GM18907 (cell line): Measurements from ENCODE around the gene NHLRC1.
"Not testable (repeated sequence)": the region's sequence is repeated elsewhere in the genome, so short reads cannot be mapped to it uniquely, and the experiment has no call there.

ENCODE experiments used
- ATAC-seq: cut with Tn5 transposase; IDR thresholded peaks from one replicate; pipeline ENCODE4 v1.9.1; 2021; ENCODE audit warnings: mild to moderate bottlenecking, moderate library complexity; ENCODE audit not compliant: unreplicated experiment

NHLRC1 gene

DNA sequence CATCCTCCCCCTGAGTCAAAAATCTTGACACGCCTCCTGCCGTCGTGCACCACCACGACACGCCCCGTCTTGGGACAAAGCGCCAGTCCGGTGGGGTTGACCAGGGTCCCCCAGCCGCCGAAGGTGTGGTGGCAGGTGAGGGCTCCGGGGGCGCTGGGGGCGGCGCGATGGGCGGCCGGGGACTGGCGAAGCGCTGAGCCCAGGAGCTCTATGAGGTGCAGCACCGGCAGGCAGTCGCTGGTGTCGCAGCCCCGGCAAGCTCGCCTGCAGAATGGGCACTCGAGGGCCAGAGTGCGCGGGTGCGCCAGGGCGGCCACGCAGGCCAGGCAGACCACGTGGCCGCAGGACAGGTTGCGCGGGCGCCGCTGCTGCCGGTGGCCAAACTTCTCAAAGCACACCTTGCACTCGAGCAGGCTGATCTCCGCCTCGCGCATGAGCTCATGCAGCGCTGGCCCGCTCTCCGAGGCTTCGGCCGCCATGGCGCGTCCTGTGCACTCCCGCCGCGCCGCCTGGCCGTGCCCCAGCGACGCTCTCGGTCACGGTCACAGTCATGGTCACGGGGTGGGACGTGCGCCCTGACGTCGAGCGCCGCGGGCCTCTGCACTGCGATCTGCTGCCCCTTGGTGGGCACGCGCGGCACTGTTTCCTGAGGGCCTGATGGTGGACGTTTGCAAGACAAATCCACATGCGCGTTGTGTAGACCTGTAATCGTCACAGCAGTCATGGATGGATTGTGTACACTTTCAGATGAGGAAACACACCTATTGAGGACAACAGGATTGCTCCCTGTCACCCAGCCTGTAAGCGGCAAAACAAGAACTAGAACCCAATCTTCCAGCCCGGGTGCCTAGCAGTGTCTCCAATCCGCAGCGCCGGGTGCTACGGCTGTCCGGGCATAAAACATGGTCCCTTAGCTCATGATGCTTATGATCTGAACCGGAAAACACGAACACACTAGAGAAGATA is at the start of gene NHLRC1:
NHLRC1 (minus strand) TSS at position 550 of the 966 bp plus-strand sequence; CDS start at position 479, 71 bp downstream.
- ATAC-seq, result peak; percentile 99

DNA sequence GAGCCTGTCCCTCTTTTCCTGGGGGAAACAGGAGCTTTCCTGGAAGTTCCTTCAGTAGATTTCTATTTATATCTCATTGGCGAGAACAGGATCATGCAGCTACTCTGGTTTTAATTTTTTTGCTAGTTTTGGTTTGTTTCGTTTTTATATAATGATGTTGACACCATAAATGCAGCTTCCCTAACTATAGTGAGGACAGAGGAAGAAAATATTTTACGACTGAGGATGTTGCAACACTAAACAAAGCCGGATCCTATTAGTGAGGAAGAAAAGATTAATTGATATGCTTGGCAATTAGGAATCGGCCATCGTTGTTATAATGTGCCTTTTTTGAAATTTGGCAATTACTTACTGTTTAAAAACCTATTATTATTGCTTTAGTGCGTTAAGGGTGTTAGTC is 49.4 kb upstream of the NHLRC1 start:
- no peak for ATAC-seq

DNA sequence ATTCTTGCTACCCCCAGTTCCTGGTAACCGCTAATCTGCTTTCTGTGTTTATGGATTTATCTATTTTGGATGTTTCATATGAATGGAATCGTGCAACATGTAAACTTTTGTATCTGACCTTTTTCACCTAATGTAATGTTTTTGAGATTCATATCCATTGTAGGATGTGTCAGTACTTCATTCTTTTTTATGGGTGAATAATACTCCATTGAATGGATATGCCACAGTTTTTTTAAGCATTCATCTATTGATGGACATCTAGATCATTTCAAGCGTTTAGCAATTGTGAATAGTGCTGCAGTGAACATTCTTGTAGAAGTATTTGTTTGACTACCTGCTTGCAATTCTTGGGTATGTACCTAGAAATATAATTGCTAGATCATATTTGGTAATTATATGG is 45.8 kb upstream of the NHLRC1 start:
- no peak for ATAC-seq

DNA sequence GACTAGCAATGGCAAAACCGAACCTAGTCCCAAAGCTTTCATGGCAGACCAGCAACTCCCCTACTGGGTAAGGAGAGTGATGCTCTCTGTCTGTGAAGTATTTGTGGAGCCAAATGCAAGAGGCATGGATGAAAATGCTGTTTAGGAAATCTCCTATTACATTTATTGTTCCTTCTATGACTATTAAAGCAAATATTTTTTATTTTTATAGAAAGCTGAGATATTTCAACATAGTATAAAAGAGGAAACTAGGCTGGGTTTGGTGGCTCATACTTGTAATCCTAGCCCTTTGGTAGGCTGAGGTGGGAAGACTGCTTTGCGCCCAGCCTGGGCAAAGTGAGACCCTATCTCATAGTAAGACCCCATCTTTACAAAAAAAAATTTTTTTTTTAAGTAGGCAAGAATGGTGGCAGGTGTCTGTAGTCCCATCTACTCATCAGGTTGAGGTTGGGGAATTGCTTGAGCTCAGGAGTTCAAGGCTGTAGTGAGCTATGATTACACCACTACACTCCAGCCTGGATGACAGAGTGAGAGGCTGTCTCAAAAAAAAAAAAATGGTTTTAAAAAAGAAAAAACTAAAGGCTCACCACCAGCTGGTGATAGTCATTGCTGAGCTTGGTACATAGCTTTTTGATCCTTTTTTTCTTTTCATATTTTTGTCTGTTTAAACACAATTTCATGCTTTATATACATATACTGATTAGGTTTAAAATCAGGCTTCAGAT is 44.0 kb upstream of the NHLRC1 start:
- no peak for ATAC-seq

DNA sequence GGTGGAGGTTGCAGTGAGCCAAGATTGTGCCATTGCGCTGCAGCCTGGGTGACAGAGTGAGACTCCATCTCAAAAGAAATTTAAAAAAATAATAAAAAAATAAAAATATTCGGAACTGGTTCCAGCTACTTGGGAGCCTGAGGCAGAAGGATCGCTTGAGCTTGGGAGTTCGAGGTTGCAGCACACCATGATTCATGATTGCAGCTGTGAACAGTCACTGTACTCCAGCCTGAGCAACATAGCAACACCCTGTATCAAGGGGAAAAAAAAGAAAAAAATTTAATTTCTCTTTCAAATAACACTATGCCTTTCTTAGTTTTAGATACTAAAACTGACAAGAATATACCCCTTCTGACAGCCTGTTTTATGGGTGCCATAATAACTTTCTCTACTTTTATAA is 43.3 kb upstream of the NHLRC1 start:
- ATAC-seq, result no peak

DNA sequence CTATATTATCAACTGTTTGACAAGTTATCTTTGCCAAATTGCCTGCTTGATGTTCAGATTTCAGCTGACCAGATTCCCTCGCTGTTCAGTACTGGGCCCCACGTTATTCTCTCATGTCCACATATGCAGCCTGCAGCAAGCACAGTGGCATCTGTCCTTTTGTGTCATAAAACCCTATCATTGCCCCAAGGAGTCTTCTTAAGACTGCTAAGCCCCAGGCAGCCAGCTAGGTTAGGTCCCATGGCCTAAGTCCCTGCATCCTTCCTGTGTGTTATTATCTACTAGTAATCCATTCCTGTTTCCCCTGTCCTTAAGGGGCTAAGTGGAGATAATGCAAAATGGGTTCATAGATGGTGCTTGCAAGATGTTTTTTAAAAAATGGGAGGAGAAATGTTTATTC is 39.9 kb upstream of the NHLRC1 start:
- ATAC-seq, result no peak

DNA sequence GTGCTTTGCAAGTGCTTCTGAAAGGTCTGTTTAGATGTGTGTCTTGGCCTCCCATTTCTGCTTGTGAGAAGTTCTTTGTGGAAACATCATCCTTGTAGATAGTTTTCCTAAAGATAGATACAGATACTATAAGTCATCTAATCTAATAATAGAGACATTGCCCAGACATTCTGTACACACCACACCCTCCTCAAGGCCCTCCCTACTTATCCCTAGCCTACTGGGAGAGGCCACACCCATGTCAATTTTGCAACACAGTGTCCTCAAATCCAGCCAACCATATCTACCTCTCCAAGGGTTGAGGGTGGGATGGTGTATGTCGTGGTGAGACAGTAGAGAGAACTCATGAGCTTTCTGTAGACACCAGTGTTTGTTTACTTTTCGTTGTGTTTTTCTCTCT is 39.0 kb upstream of the NHLRC1 start:
- no peak for ATAC-seq

DNA sequence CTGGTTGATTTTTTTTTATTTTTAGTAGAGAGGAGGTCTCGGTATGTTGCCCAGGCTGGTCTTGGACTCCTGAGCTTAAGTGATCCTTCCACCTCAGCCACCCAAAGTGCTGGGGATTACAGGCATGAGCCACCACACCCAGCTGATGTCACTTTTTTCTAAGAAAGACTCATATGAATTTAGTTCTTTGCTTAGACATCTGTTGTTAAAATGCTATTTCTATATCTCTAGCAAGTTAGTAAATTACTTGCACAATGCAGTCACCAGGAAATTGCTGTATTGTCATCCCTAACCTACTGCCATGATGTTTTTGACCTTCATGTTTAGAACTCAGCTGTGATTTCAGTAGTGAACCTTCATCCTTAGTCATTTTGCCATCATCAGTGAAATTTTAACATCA is 38.4 kb upstream of the NHLRC1 start:
- no peak for ATAC-seq

DNA sequence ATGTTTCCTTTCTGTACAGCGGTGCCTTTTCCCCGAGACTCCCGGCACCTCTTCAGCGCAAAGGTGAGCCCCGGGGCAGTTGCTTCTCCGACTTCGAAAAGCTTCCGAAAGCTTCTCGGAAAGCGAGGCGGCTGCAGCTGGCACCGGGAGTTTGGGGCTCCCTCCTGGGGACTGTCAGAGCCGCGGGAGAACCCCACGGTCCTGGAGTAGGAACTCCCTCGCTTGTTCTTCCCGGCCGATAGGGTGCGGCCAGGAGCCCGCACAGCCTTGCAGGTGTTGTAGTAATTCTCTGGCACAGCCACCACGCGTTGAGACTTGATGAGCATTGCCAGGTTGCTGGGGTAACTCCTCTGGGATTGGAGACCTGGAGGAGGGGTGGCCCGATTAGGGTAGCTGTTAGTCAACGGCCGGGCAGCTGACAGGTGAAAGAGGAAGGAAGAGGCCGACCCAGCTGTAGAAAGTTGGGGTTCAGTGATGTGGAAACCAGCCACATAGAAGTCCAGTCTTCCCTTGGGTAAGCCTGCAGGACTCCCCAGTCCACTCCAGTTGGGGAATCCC is 33.5 kb upstream of the NHLRC1 start:
- peak; percentile 48 for ATAC-seq

DNA sequence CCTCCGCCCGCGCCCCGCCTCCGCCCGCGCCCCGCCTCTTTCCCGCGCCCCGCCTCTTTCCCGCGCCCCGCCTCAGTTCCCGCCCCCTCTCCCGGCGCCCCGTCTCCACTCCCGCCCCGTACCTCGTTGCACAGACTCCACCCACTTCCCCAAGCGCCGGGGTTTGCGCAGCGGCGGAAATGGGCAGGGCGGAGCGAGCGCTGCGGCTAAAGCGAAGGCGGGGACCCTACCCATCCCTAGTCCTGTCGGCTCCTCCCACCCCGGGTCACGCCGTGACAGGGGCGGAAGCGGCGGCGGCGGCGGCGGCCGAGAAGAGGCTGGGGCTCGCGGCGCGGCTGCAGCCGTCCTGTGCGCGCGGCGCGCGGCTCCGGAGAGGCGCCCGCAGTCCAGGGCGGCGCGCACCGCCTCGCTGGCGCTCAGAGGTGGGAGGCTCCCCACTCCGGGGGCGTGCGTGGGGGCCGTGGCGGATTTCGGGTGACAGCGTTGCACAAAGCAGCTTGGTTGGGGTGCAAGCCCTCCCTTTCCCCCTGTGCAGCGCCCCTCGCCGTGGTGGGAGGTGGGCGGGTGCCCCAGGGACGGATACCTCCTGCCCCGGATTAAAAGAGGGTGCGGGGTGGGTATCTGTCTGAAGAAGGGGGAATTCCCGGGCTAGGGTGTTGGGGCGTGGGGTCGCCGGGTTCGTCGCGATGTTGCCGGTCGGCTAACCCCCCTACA is 32.8 kb upstream of the NHLRC1 start, which contains the start of gene KDM1B:
KDM1B (plus strand) TSS at position 273 of the 714 bp plus-strand sequence. CDS start 4,474 bp downstream, outside the sequence.
- ATAC-seq, result peak; percentile 91

DNA sequence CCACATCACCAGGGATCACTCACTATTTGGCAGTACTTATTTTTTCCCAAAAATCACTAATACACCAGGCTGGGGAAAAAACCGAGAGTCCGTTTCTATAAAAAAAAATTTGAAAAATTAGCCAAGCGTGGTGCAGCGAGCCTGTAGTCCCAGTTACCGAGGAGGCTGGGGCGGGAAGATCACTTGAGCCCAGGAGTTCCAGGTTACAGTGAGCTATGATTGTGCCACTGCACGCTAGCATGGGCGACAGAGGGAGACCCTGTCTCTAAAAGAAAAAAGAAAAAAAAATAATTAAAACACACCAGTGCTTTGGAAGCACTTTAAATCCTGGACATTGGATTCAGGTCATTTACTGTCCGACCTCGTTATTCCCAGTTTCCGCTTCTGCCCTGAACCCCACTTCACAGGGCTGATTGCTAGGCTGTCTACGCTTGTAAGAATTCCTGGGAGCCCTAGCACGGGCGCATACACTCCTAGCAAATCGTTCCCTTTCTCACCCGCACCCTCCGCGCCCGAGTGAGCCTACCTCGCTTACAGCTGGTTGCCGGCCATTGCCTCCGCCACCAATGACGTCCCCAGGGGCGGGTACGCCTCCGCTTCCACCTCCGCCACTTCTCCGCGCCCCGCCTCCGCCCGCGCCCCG is 32.2 kb upstream of the NHLRC1 start, which contains the start of gene TPMT:
TPMT (minus strand) TSS at position 571 of the 643 bp plus-strand sequence. CDS start 5,950 bp downstream, outside the sequence.
- peak; percentile 73 for ATAC-seq

DNA sequence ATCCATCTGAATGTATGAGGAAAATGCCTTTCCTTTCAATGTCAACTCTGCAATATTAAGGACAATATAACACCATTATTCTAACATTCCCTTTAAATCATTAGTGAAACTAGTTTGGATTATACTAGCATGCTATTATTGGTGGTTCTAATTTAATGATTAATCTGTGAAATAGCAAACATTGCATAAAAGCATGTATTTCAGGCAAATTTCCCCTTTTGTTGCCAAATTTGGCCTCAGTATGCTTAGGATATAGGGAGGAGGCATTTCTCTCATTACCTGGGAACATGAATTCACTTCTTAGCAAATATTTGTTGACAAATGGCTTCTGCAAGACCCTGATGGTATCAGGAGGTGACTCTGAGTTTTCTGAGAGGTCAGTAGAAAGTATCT is 30.8 kb upstream of the NHLRC1 start:
- ATAC-seq, result no peak

DNA sequence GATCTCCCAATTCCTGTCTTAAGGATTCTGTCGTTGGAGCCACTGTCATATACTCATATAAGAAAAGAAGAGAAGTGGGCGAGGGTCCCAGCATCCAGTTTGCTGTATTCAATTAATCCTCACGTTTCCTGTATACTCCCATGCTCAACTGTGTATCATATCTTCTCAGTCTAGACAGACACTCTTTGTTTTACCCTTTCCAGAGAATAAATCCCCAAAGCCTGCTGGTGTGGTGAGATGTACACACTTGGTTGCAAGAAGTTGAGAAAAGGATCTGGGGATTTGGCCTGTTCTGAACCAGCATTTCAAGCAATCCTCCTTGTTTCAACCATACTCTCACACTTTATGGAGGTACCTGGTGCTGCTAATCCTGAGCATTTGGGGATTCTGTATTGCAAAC is 29.3 kb upstream of the NHLRC1 start:
- ATAC-seq, result no peak

DNA sequence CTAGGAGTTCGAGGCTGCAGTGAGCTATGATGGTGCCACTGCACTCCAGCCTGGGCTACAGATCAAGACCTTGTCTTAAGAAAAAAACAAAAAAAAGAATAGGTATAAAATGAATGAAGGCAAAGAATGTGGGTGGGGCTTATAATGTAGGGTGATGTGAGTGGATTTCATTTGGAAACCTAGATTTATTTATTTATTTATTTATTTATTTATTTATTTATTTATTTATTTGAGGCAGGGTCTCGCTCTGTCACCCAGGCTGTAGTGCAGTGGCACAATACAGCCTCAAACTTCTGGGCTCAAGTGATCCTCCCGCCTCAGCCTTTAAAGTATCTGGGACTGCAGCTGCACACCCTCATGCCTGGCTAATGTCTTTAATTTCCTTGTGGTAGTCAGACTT is 28.9 kb upstream of the NHLRC1 start:
- ATAC-seq, result not testable (repeated sequence)

DNA sequence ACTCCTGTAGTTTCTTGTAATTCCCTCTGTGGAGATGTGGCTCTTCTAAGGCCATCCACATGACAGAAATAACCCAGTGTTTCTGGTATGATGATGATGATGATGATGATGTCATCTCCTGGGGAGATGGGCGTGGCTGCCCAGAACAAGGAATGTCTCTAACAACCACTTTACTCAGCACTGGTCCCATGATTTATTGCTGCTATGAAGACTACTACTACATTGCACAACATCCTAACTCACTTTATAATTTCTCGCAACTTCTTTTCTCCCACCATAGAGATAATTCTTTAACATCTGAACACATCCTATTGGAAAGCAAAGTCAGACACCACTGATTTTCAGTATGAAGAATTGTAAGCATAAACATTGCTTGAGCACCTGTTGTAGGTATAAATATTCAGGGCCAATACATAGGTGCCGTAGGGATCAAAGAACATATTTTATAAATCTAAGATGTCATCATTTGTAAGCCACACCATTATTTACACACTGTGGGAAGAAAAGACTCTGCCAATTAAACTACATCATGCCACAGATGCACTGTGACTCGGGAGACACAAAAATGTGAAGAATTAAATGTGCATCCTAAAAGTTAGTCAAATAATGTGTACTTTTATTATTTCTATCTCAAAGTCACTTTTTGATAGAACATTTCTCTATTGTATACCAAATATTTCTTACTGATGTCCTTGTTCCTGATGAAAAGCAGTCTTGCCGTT is 26.0 kb upstream of the NHLRC1 start:
- ATAC-seq, result no peak

DNA sequence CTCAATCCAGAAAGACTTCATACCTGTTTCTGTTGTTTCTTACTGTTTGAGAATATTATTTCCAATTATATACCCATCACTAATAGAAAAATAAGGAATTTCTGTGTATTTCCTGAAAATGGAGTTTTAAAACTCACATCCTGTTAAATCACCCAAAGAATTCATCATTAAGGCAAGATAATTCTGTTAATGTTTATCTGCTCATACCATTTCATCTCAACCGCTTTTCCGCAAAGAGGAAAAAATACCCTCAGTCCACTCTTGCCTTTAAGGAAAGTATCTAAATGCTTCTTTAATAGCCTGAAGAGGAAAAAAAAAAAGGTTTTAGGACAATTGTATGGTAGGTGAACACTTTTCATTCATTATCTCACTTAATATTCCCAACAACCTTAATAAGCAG is 25.1 kb upstream of the NHLRC1 start:
- ATAC-seq, result no peak

DNA sequence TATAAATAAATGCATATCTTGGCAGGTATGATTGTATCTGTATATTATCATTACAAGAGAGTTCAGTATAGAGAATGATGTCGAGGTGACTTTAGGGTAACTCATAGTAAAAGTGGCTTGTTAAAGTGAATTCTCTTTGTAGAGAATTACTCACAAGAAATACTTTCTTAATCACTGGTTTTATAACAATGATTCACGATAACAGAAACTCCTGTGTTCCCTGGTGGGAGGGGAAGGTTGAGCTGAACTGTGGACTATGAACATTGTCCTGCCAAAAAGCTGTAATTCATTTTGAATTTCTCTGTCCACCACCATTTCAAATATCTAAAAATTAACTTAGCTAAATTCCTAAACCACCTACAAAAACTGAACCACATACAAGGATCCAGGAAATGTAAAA is 24.7 kb upstream of the NHLRC1 start:
- ATAC-seq, result no peak

DNA sequence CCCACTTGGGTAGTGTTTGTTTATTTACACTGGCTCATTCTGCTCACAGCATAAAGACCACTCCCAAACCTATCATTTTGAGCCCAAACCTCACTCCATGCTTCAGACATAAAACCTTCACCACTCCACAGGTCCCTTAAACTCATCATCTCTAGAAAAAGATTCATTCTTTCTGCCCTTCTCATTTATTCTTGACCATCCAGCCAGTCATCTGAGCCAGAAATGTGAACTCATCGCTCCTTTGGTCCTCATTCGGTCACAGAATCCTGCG is 20.0 kb upstream of the NHLRC1 start:
- ATAC-seq, result no peak

DNA sequence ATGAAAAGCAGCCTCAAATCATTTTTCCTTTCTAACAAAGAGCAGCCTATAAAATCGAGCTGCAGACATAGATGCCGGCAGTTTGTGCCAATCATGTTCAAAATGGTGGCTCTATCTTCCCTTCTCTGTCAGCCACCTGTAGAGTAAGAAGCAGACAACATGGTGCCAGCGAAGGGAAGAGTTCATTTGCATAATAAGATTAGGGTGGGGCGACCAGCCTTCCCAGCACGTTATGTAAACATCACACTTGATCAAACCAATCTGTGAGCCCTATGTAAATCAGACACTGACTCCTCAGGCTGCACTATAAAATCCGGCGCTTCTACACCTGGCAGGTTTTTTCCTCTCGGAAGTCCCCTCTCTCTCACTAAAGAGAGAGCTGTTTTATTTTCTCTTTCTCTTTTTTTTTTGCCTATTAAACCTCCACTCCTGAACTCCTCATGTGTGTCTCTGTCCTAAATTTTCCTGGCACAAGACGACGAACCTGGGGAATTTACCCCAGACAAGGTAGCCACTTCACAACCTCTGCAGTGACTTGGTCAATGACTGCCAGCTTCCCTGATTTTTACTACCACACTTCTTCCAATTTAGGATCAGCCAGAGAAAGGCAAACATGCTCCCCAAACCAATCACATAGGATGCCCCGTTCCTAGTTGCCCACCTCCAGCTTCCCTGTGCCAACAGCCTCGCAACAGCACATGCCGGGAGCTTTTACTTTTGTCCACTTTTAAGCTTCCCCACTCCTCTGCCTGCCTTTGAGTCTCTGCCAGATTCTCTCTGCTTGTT is 19.5 kb upstream of the NHLRC1 start:
- no peak for ATAC-seq
